Dedifferentiated amniotic fluid mesenchymal stem cell (primary cell): ENCODE measurements around the gene PKNOX2.
A peak's percentile ranks its signal among the peaks of the same experiment; 100 is the strongest.

Experiments
- DNase-seq: peaks from one replicate; pipeline ENCODE4 v3.0.0-alpha.2; 2016; ENCODE audit errors: extremely low spot score

PKNOX2 gene

DNA sequence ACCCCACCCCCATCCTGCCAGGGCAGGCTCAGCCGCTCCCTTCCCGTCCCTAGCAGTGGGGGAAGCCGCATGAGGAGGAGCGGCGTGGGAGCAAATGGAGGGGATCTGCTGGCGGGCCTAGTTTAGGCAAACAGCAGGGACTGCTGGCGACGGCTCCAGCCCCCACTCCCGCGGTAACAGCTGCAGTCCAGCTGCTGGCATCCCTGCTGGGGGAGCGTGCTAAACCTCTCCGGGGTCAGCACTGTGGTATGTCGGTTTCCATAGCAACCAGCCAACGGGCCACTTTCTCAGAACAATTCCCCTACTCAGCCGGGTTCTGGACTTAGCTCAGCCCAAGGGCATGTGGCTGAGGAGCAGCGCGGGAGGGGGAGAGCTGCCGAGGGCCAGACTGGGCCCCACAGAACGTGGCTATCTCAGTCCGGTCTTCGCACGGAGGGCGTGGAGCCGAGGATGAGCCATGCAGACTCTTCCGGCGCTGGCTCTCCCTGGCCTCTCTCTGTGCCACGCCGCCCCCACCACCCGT lies 98.8 kb downstream of the PKNOX2 start:
- peak; percentile 97 for DNase-seq

DNA sequence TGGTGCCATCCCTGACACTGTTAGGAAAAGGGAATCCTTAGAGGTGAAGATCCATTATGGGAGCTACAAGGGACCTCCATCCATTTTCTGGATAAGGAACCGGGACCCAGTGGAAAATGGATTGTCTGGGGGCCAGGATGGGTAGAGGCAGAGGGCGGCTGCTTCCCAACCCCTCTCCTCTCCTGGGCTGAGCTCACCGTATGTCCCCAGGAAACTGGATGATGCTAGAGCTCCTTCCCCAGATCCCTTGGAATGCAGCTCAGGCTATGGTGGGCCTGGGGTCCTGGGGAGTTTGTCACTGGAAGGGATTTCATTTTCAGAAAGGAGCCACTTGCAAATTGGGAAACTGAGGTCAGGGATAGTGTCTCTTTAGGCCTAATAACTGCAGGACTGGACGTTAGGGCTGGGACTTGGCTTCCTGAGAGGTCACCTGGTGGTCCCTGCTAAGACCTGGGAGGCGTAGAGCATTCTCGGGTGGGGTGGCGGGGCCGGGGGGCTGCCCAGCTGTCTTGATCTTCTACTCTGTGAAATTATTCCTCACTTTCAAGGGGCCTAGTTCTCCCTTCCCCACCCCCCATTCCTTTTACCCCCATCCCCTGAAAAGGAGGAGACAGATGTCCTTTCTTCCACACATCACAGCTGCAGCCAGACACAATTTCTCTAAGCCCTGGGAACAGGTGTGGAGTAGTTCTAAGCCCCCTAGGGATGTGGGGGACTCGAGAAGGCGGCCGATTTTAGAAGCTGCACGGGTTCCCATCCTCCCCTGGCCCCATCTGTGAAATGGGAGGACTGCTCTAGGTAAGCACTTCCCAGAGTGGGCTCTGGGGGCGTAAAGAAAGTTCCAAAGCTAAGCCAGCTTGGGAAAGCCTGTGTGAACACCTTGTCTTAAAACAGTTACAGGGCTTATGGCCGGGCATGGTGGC lies 99.8 kb downstream of the PKNOX2 start:
- DNase-seq = no peak

- no peak for DNase-seq
Observed at GRCh38 chr11:125267548-125267947, 103.0 kb downstream of the PKNOX2 start.

DNA sequence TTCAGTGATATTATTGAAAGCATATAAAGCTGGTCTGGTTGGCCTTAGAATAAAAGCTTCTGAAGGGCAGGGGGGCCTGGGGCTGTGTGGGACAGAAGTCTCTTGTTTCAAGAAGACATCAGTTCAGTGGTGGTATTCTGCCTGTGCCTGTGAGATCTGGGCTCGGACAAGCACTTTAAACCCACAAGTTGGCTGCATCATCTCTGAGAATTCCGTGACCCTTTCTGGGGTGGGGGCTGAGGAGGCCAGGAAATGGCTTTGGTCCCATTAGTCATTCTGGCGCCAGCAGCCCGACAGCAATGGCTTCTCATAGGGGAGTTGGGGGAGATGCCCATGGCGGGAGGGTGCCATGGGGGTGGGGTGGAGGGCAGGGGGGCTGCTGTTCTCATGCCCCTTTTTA lies 104.1 kb downstream of the PKNOX2 start:
- no peak for DNase-seq

GRCh38 chr11:125270106-125270505 lies 105.6 kb downstream of the PKNOX2 start:
- no peak for DNase-seq

GRCh38 chr11:125270711-125271110 lies 106.2 kb downstream of the PKNOX2 start:
- DNase-seq = no peak

GRCh38 chr11:125271483-125272091 lies 107.0 kb downstream of the PKNOX2 start:
- DNase-seq = no peak

GRCh38 chr11:125272092-125272491 lies 107.5 kb downstream of the PKNOX2 start:
- no peak for DNase-seq

- no peak for DNase-seq
Observed at GRCh38 chr11:125272821-125273220, 108.3 kb downstream of the PKNOX2 start.

- no peak for DNase-seq
Observed at GRCh38 chr11:125273519-125274000, 109.0 kb downstream of the PKNOX2 start.

DNA sequence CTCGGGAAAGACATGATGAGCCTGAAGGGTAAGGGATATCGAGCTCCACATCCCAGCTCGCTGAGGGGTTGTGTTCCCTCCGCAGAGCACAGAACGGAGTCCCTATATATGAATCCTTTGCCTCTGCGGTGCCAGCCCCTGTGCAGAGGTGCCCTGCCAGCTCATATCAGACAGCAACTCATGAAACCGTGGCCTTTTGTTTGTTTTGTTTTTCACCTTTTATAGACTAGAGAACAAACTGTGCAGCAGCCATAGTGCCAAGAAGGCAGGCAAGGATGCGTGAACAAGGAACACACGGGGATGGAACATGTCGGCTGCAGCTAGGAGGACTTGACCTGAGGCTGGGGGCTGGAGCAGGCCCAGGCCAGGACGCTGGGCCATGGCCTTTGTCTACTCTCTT lies 109.8 kb downstream of the PKNOX2 start:
- no peak for DNase-seq

DNA sequence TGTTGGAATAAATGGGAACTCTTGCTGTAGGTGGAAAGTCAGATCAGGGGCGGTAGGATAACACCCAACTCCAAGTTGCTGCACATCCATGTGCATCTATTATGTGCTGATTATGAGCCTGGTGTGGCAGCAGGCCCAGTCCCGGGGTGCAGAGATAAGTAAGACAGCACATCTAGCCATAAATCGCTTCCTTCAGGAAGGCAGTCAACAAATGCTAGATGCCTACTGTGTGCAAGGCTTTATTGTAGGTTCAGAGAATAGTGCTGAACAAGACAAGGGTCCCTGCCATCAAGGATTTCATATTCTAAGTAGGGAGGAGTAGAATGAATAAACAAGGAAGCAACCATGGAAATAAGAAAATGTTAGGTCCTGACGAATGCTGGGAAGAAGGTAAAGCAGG lies 110.2 kb downstream of the PKNOX2 start:
- DNase-seq = no peak

DNA sequence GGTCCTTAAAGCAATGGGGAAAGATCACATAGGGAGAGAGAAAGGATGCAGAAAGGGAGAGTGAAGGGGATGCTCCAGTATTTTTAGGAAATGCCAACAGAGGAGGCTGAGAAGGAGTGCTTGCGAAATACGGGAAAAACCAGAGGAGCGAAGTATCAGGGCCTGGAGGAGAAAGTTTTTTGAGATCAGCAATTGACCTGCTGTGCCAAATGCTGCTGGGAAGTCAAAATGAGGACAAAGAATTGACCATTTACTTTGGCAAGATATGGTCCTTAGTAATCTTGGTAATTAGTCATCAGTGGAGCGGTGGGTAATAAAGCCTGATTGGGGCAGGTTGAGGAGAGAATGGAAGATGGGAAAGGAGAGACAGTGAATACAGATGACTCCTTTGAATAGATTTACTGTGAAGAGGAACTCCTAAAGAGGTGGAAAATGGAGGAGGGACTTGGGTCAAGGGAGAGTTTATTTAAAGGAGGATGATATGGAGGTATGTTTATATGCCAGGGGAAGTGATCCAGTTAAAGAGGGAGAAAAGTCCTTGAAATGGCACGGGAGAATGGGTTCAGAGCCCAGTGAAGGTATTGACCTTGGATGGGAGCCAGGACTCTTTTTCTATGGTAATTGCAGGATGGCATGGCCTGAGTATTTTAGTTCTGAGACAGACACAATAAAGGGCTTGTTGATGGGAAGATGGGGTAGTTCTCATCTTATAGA lies 111.5 kb downstream of the PKNOX2 start:
- DNase-seq = no peak

- DNase-seq = no peak
Observed at GRCh38 chr11:125276619-125276976, 112.0 kb downstream of the PKNOX2 start.

- no peak for DNase-seq
Observed at GRCh38 chr11:125279676-125280418, 115.3 kb downstream of the PKNOX2 start.

DNA sequence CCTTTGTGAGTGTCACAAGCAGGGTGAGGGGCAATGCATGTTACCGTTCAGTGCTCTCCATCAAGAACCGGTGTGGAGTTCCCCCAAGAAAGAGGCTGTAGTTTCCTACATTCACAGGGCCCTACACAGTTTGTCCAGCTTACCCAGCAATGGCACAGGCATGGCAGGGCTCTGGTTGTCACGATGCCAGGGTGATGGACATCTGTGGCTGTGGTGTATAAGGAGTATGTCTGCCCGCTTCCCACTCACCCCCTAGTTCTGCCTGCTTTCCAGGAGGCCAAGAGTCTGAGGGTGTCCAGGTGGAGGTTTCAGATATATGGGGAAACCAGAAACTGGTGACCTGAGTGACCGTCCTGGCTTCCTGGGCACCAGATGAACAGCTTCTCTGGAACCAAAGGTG lies 116.1 kb downstream of the PKNOX2 start:
- no peak for DNase-seq

DNA sequence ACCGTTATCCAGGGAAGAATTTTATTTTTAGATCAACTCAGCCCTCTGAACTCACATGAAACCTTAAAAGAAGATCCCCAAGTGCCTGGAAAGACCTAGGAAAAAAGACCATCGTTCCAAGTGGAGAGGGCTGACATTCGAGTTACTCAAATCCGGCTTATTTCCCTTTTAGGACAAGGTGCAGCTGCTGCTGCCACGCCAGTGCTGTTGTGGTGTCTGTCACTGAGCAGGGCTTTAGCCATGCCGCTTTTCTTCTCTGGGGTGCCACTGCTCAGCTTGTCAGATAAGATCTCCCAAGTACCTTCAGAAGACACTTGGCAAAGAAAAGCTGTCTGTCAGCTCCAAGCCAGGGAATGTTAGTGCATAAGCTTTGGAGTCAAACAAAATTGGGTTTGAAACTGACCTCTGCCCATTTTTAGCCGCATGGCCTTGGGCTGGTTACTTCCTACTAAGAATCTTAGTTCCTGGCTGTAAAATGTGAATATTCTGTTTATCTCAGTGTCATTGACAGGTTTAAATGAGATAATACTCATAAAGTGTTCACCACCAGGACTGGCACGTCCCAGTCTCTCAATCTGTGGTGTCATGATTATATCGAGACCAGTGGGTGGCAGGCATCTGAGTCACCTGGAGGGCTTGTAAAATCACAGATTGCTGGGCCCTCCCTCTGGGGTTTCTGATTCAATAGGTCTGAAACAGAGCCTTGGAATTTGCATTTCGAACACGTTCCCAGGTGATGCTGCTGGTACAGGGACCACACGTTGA lies 117.5 kb downstream of the PKNOX2 start:
- DNase-seq = no peak

DNA sequence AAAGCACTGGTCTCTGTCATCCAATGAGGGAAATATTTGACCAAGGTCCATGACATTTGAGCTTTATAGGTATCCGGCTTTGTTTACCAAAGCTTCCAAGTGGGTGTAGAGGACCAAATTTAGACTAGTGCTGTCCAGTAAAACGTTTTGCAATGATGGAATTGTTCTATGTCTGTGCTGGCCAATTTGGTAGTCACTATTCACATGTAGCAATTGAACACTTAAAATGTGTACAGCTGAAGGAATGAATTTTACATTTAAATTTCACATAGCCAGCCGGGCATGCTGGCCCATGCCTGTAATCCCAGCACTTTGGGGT lies 118.0 kb downstream of the PKNOX2 start:
- DNase-seq = no peak

DNA sequence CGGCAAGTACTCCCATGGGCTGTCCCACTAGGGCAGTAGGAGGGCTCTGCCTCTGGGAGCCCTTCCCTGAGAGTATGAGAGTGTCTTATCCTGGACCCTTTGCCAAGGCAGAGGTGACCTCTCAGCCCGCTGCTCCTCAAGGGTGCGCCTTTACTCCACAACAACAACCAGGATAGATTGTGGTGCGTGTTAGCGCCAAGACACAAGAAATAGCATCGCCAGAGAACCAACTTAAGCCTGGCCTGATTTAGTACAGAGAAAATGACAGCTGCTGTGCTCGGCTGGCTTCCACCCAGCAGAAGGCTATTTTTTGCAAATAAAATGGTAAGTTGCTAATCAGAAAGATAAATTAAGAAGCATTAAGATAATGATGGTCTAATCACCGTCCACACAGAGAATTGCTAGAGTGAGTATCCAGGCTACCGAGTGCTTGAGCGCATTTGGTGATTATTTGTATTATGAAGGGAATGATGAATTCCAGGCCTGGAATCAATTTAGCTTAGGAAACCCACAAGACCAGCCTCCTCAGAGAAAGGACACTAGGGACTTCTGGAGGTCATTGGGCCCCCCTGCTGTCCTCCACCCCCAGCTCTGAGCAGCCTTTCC lies 119.8 kb downstream of the PKNOX2 start:
- no peak for DNase-seq

DNA sequence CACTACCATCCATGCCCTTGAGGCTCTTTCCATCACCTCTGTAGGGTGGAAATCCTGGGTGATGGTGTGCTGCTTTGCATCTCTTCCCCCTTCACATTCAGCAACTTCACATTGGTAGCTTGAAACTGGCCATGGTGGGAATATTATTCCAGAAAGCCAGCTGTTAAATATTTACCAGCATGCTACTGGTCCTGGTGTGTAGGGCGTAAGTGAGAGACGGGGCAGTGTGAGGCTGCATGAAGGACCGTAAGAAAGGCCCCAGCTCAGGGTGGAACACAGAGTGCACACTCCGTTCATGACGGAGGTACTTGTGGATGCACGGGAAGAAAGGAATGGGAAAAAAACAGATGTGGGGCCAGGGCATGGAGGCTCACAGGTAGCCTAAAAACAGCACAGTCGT lies 121.3 kb downstream of the PKNOX2 start:
- no peak for DNase-seq

GRCh38 chr11:125286486-125286885 lies 121.9 kb downstream of the PKNOX2 start:
- no peak for DNase-seq
